ENCODE data around the gene EPHB1. TPM values are rescaled to one million over a fixed set of nuclear protein-coding genes. Genes with fewer than 3 reads are reported as not detected.

EPHB1 gene
- polyA plus RNA-seq, 1 of the 3 experiments (the other 2 are of a cell fraction), result 1.2 TPM

DNA sequence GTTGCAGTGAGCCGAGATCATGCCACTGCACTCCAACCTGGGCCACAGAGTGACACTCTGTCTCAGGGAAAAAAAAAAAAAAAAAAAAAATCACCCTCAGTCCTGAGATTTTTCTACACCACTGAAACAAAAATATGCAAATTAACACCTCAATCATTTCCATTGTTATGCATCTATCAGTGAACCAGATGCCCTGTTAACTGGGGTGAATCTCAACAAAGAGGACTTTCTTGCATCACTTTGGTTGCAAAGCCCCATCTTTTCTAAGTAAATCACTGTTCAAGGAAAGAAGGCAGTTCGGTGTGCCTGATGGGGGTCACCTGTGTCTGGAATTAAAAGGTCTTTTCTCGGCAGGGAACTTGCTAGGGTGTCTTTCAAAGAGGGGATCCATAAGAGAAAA is 421.6 kb downstream of the EPHB1 start:
- no peaks in the 10 kb centered on the region for H3F3A ChIP-seq (replicated peaks; ENCODE audit: insufficient read depth)
- no peaks in the 10 kb centered on the region for H3K27me3 ChIP-seq (ENCODE audit: insufficient read depth)
- no peak overlapping the region for H3K4me3 ChIP-seq (ENCODE audit: low read depth in 2 of 2, low read length in 1 of 2)
- DNase-seq, result no peak
- WGBS (ENCODE audit: low lambda C conversion rate), result 26% methylated on average over 3 of the region's 3 CpGs
- H3K9me2 ChIP-seq, result no peaks in the 10 kb centered on the region
- no peak overlapping the region for H2AFZ ChIP-seq (ENCODE audit: low read depth)
- no peaks in the 10 kb centered on the region for H3K9me3 ChIP-seq
- H3K79me2 ChIP-seq (ENCODE audit: insufficient read depth), result no peaks in the 10 kb centered on the region
- H3K4me1 ChIP-seq (ENCODE audit: control insufficient read depth in 1 of 2, insufficient read depth in 2 of 2, low read depth in 1 of 2, low read length in 1 of 2), result no peaks in the 10 kb centered on the region
- TF ChIP-seq, protein P1, sequence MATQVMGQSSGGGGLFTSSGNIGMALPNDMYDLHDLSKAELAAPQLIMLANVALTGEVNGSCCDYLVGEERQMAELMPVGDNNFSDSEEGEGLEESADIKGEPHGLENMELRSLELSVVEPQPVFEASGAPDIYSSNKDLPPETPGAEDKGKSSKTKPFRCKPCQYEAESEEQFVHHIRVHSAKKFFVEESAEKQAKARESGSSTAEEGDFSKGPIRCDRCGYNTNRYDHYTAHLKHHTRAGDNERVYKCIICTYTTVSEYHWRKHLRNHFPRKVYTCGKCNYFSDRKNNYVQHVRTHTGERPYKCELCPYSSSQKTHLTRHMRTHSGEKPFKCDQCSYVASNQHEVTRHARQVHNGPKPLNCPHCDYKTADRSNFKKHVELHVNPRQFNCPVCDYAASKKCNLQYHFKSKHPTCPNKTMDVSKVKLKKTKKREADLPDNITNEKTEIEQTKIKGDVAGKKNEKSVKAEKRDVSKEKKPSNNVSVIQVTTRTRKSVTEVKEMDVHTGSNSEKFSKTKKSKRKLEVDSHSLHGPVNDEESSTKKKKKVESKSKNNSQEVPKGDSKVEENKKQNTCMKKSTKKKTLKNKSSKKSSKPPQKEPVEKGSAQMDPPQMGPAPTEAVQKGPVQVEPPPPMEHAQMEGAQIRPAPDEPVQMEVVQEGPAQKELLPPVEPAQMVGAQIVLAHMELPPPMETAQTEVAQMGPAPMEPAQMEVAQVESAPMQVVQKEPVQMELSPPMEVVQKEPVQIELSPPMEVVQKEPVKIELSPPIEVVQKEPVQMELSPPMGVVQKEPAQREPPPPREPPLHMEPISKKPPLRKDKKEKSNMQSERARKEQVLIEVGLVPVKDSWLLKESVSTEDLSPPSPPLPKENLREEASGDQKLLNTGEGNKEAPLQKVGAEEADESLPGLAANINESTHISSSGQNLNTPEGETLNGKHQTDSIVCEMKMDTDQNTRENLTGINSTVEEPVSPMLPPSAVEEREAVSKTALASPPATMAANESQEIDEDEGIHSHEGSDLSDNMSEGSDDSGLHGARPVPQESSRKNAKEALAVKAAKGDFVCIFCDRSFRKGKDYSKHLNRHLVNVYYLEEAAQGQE (IDR thresholded peaks at IDR 0.05; ENCODE audit: low read depth, low read length), result no peak
- TF ChIP-seq, protein P2, sequence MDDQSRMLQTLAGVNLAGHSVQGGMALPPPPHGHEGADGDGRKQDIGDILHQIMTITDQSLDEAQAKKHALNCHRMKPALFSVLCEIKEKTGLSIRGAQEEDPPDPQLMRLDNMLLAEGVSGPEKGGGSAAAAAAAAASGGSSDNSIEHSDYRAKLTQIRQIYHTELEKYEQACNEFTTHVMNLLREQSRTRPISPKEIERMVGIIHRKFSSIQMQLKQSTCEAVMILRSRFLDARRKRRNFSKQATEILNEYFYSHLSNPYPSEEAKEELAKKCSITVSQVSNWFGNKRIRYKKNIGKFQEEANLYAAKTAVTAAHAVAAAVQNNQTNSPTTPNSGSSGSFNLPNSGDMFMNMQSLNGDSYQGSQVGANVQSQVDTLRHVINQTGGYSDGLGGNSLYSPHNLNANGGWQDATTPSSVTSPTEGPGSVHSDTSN (IDR thresholded peaks at IDR 0.05), result no peak
- TF ChIP-seq EP300 (IDR thresholded peaks at IDR 0.05; ENCODE audit: borderline replicate concordance in 1 of 2, low read depth in 1 of 2, low read length in 1 of 2) (no peak), RCOR1 (IDR thresholded peaks at IDR 0.05; ENCODE audit: low read length) (no peak), NFIC (IDR thresholded peaks at IDR 0.05; ENCODE audit: borderline replicate concordance) (no peak), FOXJ3 (CRISPR knock-in tag; IDR thresholded peaks at IDR 0.05) (no peak), POLR2AphosphoS5 (IDR thresholded peaks at IDR 0.05; ENCODE audit: low read depth, low read length) (no peak), RFX5 (IDR thresholded peaks at IDR 0.05; ENCODE audit: low read length) (no peak), GABPA (IDR thresholded peaks at IDR 0.05; ENCODE audit: low read depth) (no peak), JUND (IDR thresholded peaks at IDR 0.05) (no peak), CHD2 (IDR thresholded peaks at IDR 0.05; ENCODE audit: low read length, partially characterized antibody) (no peak), RAD21 (IDR thresholded peaks at IDR 0.05; ENCODE audit: low read length) (no peak), TEAD4 (IDR thresholded peaks at IDR 0.05; ENCODE audit: borderline replicate concordance, insufficient read depth) (no peak), RXRA (IDR thresholded peaks at IDR 0.05; ENCODE audit: borderline replicate concordance, low read depth) (no peak)
- TF ChIP-seq, protein P3, sequence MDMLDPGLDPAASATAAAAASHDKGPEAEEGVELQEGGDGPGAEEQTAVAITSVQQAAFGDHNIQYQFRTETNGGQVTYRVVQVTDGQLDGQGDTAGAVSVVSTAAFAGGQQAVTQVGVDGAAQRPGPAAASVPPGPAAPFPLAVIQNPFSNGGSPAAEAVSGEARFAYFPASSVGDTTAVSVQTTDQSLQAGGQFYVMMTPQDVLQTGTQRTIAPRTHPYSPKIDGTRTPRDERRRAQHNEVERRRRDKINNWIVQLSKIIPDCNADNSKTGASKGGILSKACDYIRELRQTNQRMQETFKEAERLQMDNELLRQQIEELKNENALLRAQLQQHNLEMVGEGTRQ (IDR thresholded peaks at IDR 0.05; ENCODE audit: borderline replicate concordance, low read depth, low read length), result no peak
- TF ChIP-seq, protein P4, sequence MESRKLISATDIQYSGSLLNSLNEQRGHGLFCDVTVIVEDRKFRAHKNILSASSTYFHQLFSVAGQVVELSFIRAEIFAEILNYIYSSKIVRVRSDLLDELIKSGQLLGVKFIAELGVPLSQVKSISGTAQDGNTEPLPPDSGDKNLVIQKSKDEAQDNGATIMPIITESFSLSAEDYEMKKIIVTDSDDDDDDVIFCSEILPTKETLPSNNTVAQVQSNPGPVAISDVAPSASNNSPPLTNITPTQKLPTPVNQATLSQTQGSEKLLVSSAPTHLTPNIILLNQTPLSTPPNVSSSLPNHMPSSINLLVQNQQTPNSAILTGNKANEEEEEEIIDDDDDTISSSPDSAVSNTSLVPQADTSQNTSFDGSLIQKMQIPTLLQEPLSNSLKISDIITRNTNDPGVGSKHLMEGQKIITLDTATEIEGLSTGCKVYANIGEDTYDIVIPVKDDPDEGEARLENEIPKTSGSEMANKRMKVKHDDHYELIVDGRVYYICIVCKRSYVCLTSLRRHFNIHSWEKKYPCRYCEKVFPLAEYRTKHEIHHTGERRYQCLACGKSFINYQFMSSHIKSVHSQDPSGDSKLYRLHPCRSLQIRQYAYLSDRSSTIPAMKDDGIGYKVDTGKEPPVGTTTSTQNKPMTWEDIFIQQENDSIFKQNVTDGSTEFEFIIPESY (IDR thresholded peaks at IDR 0.05; ENCODE audit: borderline replicate concordance, low read depth), result no peak
- TF ChIP-seq, protein P5, sequence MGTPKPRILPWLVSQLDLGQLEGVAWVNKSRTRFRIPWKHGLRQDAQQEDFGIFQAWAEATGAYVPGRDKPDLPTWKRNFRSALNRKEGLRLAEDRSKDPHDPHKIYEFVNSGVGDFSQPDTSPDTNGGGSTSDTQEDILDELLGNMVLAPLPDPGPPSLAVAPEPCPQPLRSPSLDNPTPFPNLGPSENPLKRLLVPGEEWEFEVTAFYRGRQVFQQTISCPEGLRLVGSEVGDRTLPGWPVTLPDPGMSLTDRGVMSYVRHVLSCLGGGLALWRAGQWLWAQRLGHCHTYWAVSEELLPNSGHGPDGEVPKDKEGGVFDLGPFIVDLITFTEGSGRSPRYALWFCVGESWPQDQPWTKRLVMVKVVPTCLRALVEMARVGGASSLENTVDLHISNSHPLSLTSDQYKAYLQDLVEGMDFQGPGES (IDR thresholded peaks at IDR 0.05; ENCODE audit: low read depth, low read length), result no peak
- ChIA-PET POLR2A (no interaction called here), CTCF (no interaction called here)
- no peak overlapping the region for H3K27ac ChIP-seq (ENCODE audit: low read depth in 2 of 2, low read length in 1 of 2)
- H3K36me3 ChIP-seq (replicated peaks in 1 of 2; ENCODE audit: control insufficient read depth in 1 of 2, insufficient read depth in 2 of 2, low read length in 1 of 2), result no peaks in the 10 kb centered on the region
- no peak overlapping the region for H3K4me2 ChIP-seq
- H4K20me1 ChIP-seq (ENCODE audit: insufficient read depth), result no peaks in the 10 kb centered on the region
- H3K9ac ChIP-seq, result no peak overlapping the region
